ENCODE data around the gene SIVA1. TPM values are rescaled to one million over a fixed set of nuclear protein-coding genes. Genes with fewer than 3 reads are reported as not detected.

SIVA1 gene
- polyA plus RNA-seq, 3 donors = 102 to 193 (median 156) TPM

GRCh38 chr14:104795781-104796686 lies 43.1 kb downstream of the SIVA1 start:
- H3K36me3 Mint-ChIP-seq = peaks cover 6 to 21% of the 10 kb centered on the region in 2 donors
- peak in 2 of 3 donors; percentile 32 to 39 for DNase-seq
- WGBS (ENCODE audit: insufficient coverage) = 4% methylated on average over 48 of the region's 55 CpGs
- H3K9me3 Mint-ChIP-seq = peaks cover 0 to 2% (median 0%) of the 10 kb centered on the region in 7 donors
- H3K4me1 Mint-ChIP-seq = peaks cover 42% of the 10 kb centered on the region
- H3K27me3 Mint-ChIP-seq (ENCODE audit: low read depth in 3 of 3) = peaks cover 19 to 42% (median 19%) of the 10 kb centered on the region in 3 donors
- intact Hi-C loops (cut with micrococcal nuclease) = loop anchor here (2.0 to 10.0 kb wide), 3 partner anchors 31 to 189 kb away; partner anchors contain the start of genes ADSS1 (in 1 of the 2) and CLBA1 (in 1 of the 2)
- peak overlapping the region; percentile 18 to 73 for H3K27ac ChIP-seq (ENCODE audit: low read depth in 1 of 2, low read length in 2 of 2)
- TF ChIP-seq CTCF (IDR thresholded peaks at IDR 0.05) = no peak
- H4K20me1 ChIP-seq (ENCODE audit: insufficient read depth, low read length) = peaks cover 38% of the 10 kb centered on the region
- peak overlapping the region in 5 of 7 donors; percentile 31 to 70 (median 46) for H3K27ac Mint-ChIP-seq
- H3K4me1 ChIP-seq (ENCODE audit: control insufficient read depth in 1 of 2, insufficient read depth in 2 of 2, low read length in 2 of 2) = peaks cover 32 to 45% of the 10 kb centered on the region in 2 donors
- peaks cover 40% of the 10 kb centered on the region for H3K79me2 ChIP-seq (ENCODE audit: insufficient read depth, low read length)
- H3K4me3 ChIP-seq (replicated peaks in 1 of 3; ENCODE audit: low read depth in 2 of 3, low read length in 3 of 3) = peak overlapping the region; percentile 39 to 77 (median 50)
- peaks cover 12 to 13% of the 10 kb centered on the region in 2 donors for H3K36me3 ChIP-seq (replicated peaks in 1 of 2; ENCODE audit: control insufficient read depth in 1 of 2, insufficient read depth in 2 of 2, low read length in 2 of 2)
- H3K9me3 ChIP-seq (replicated peaks in 1 of 2; ENCODE audit: control insufficient read depth in 1 of 2, insufficient read depth in 1 of 2, low read length in 2 of 2) = no peaks in the 10 kb centered on the region
- peak overlapping the region; percentile 74 to 79 for H3K4me3 Mint-ChIP-seq
- peak overlapping the region; percentile 61 for H3K9ac ChIP-seq (ENCODE audit: insufficient read depth, low read length, poor library complexity, severe bottlenecking)
- H3K4me2 ChIP-seq (replicated peaks; ENCODE audit: extremely low read depth, low read length, poor library complexity, severe bottlenecking) = peak overlapping the region; percentile 91
- H3K27me3 ChIP-seq (ENCODE audit: control insufficient read depth in 2 of 2, insufficient read depth in 2 of 2, low read length in 2 of 2) = peaks cover 0 to 24% of the 10 kb centered on the region in 2 donors
- peak overlapping the region; percentile 72 for H2AFZ ChIP-seq (ENCODE audit: insufficient read depth, low read depth, low read length, poor library complexity, severe bottlenecking)

- Histone ChIP-seq H2AFZ (ENCODE audit: insufficient read depth, low read depth, low read length, poor library complexity, severe bottlenecking) (no peak overlapping the region), H3K36me3 (replicated peaks in 1 of 2; ENCODE audit: control insufficient read depth in 1 of 2, insufficient read depth in 2 of 2, low read length in 2 of 2) (peaks cover 6% of the 10 kb centered on the region in 2 donors), H3K79me2 (ENCODE audit: insufficient read depth, low read length) (peaks cover 34% of the 10 kb centered on the region), H3K4me2 (replicated peaks; ENCODE audit: extremely low read depth, low read length, poor library complexity, severe bottlenecking) (no peak overlapping the region), H3K9ac (ENCODE audit: insufficient read depth, low read length, poor library complexity, severe bottlenecking) (no peak overlapping the region), H3K27ac (ENCODE audit: low read depth in 1 of 2, low read length in 2 of 2) (no peak overlapping the region), H3K9me3 (replicated peaks in 1 of 2; ENCODE audit: control insufficient read depth in 1 of 2, insufficient read depth in 1 of 2, low read length in 2 of 2) (no peaks in the 10 kb centered on the region), H3K27me3 (ENCODE audit: control insufficient read depth in 2 of 2, insufficient read depth in 2 of 2, low read length in 2 of 2) (peaks cover 0 to 28% of the 10 kb centered on the region in 2 donors), H3K4me3 (replicated peaks in 1 of 3; ENCODE audit: low read depth in 2 of 3, low read length in 3 of 3) (no peak overlapping the region), H3K4me1 (ENCODE audit: control insufficient read depth in 1 of 2, insufficient read depth in 2 of 2, low read length in 2 of 2) (peaks cover 38 to 52% of the 10 kb centered on the region in 2 donors), H4K20me1 (ENCODE audit: insufficient read depth, low read length) (peaks cover 32% of the 10 kb centered on the region)
- WGBS (ENCODE audit: insufficient coverage) = 88% methylated on average over 5 of the region's 6 CpGs
- peak overlapping the region in 1 of 7 donors; percentile 31 for H3K27ac Mint-ChIP-seq
- peaks cover 21 to 47% (median 24%) of the 10 kb centered on the region in 3 donors for H3K27me3 Mint-ChIP-seq (ENCODE audit: low read depth in 3 of 3)
- no peak for TF ChIP-seq CTCF (IDR thresholded peaks at IDR 0.05)
- peaks cover 0 to 2% (median 0%) of the 10 kb centered on the region in 7 donors for H3K9me3 Mint-ChIP-seq
- DNase-seq = no peak
- peak overlapping the region; percentile 42 to 74 for H3K4me3 Mint-ChIP-seq
- H3K36me3 Mint-ChIP-seq = peaks cover under 1 to 15% of the 10 kb centered on the region in 2 donors
- peaks cover 46% of the 10 kb centered on the region for H3K4me1 Mint-ChIP-seq
- intact Hi-C loops (cut with micrococcal nuclease) = loop anchor here in 1 of 2 donors (5.0 to 10.0 kb wide), 2 partner anchors 74 to 188 kb away; partner anchors contain the start of genes ADSS1 and CLBA1
Observed at GRCh38 chr14:104796687-104797081, 43.7 kb downstream of the SIVA1 start.

Data from CD14-positive monocyte (primary cell).